ENCODE data around the gene FBXL17. TPM values are rescaled to one million over a fixed set of nuclear protein-coding genes. Genes with fewer than 3 reads are reported as not detected.

The FBXL17 gene
- total RNA-seq: 10 to 100 TPM in 1 of 2 donors, 1 to 10 TPM in 1; 7.2 to 14.1 TPM
- polyA plus RNA-seq: 1 to 10 TPM; 2.1 to 5.4 TPM

DNA sequence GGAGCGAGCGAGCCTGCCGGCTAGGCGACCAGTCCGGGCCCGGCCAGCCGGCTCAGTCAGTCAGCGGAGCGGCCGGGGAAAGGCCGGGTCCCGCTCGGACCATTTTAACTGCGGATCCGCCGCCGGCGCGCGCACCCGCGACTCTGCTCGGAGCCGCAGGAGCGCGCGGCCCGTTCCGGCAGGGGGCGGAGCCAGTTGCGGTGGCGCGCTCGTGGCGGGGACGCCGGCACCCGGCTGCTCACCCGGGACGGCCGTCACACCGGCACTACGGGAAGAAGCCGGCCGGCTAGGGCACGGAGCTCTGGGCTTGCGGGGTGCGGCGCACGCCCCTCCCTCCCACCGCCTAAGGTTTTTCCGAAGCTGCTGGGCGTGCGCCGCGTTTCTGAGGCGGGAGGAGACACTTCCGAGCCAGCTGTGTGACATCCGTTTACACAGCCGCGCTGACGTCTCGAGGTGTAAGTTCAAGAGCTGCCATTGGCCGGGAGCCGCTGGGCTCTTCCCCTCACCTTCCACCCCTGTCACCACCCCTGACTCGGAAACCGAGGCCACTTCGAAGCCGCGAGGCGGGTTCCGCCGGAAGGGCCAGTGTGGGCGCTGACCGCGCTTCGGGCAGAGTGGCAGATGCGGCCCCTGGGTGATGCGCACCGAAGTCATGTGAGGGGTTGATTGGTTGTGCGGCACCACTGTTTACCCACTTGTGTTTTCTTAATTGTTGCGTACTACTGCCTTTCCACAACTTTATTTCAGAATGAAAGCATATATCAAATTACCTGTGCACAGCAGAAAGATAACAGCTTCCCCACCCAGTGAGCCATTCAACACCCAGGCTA is at the start of gene FBXL17:
Gene FBXL17 (minus strand): TSS at position 145 of the 830 bp plus-strand sequence.
- Histone ChIP-seq H3K27ac (ENCODE audit: low read depth in 1 of 2, low read length in 2 of 2) (peak within 1 kb of the TSS; percentile 93 to 100), H3K27me3 (ENCODE audit: control insufficient read depth in 4 of 4, insufficient read depth in 4 of 4, low read length in 3 of 4) (no peaks in the 10 kb centered on the region), H3K4me1 (ENCODE audit: control insufficient read depth in 4 of 4, insufficient read depth in 4 of 4, low read length in 3 of 4) (peaks cover 2 to 25% (median 14%) of the 10 kb centered on the region in 4 donors), H3K9ac (ENCODE audit: low read depth in 1 of 2, low read length in 2 of 2) (peak within 1 kb of the TSS; percentile 89), H3K36me3 (ENCODE audit: control insufficient read depth in 4 of 4, insufficient read depth in 3 of 4, low read depth in 1 of 4, low read length in 3 of 4) (no peaks in the 10 kb centered on the region), H3K9me3 (ENCODE audit: control insufficient read depth in 4 of 4, low read length in 3 of 4) (no peaks in the 10 kb centered on the region), H3K4me3 (ENCODE audit: low read depth in 1 of 3, low read length in 3 of 3) (peak within 1 kb of the TSS; percentile 88 to 92 (median 89))
- TF ChIP-seq, protein P1, sequence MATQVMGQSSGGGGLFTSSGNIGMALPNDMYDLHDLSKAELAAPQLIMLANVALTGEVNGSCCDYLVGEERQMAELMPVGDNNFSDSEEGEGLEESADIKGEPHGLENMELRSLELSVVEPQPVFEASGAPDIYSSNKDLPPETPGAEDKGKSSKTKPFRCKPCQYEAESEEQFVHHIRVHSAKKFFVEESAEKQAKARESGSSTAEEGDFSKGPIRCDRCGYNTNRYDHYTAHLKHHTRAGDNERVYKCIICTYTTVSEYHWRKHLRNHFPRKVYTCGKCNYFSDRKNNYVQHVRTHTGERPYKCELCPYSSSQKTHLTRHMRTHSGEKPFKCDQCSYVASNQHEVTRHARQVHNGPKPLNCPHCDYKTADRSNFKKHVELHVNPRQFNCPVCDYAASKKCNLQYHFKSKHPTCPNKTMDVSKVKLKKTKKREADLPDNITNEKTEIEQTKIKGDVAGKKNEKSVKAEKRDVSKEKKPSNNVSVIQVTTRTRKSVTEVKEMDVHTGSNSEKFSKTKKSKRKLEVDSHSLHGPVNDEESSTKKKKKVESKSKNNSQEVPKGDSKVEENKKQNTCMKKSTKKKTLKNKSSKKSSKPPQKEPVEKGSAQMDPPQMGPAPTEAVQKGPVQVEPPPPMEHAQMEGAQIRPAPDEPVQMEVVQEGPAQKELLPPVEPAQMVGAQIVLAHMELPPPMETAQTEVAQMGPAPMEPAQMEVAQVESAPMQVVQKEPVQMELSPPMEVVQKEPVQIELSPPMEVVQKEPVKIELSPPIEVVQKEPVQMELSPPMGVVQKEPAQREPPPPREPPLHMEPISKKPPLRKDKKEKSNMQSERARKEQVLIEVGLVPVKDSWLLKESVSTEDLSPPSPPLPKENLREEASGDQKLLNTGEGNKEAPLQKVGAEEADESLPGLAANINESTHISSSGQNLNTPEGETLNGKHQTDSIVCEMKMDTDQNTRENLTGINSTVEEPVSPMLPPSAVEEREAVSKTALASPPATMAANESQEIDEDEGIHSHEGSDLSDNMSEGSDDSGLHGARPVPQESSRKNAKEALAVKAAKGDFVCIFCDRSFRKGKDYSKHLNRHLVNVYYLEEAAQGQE (IDR thresholded peaks at IDR 0.05): peak; percentile 75
- TF ChIP-seq, protein P2, sequence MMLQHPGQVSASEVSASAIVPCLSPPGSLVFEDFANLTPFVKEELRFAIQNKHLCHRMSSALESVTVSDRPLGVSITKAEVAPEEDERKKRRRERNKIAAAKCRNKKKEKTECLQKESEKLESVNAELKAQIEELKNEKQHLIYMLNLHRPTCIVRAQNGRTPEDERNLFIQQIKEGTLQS (IDR thresholded peaks at IDR 0.05): no peak
- TF ChIP-seq TAF1 (conservative IDR thresholded peaks at IDR 0.05) (peak; percentile 77), SP1 (IDR thresholded peaks at IDR 0.05) (peak; percentile 77), HNF4A (conservative IDR thresholded peaks at IDR 0.05) (peak; percentile 22 to 29), RXRA (IDR thresholded peaks at IDR 0.05) (peak; percentile 69 to 71), HNF4G (IDR thresholded peaks at IDR 0.05) (no peak), EGR1 (IDR thresholded peaks at IDR 0.05; ENCODE audit: low read depth in 2 of 2) (peak in 1 of 2 donors; percentile 62), RAD21 (IDR thresholded peaks at IDR 0.05) (no peak), YY1 (IDR thresholded peaks at IDR 0.05) (peak; percentile 86), GABPA (IDR thresholded peaks at IDR 0.05 in 1 of 2, conservative IDR thresholded peaks at IDR 0.05 in 1 of 2) (peak; percentile 65 to 93), NR2F2 (IDR thresholded peaks at IDR 0.05) (peak; percentile 96), FOXA2 (IDR thresholded peaks at IDR 0.05) (peak; percentile 53), JUND (IDR thresholded peaks at IDR 0.05) (peak; percentile 52 to 70), FOXA1 (IDR thresholded peaks at IDR 0.05) (no peak)
- TF ChIP-seq, protein P3, sequence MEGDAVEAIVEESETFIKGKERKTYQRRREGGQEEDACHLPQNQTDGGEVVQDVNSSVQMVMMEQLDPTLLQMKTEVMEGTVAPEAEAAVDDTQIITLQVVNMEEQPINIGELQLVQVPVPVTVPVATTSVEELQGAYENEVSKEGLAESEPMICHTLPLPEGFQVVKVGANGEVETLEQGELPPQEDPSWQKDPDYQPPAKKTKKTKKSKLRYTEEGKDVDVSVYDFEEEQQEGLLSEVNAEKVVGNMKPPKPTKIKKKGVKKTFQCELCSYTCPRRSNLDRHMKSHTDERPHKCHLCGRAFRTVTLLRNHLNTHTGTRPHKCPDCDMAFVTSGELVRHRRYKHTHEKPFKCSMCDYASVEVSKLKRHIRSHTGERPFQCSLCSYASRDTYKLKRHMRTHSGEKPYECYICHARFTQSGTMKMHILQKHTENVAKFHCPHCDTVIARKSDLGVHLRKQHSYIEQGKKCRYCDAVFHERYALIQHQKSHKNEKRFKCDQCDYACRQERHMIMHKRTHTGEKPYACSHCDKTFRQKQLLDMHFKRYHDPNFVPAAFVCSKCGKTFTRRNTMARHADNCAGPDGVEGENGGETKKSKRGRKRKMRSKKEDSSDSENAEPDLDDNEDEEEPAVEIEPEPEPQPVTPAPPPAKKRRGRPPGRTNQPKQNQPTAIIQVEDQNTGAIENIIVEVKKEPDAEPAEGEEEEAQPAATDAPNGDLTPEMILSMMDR (IDR thresholded peaks at IDR 0.05; ENCODE audit: low read depth, low read length, missing input control): no peak
- TF ChIP-seq, protein P4, sequence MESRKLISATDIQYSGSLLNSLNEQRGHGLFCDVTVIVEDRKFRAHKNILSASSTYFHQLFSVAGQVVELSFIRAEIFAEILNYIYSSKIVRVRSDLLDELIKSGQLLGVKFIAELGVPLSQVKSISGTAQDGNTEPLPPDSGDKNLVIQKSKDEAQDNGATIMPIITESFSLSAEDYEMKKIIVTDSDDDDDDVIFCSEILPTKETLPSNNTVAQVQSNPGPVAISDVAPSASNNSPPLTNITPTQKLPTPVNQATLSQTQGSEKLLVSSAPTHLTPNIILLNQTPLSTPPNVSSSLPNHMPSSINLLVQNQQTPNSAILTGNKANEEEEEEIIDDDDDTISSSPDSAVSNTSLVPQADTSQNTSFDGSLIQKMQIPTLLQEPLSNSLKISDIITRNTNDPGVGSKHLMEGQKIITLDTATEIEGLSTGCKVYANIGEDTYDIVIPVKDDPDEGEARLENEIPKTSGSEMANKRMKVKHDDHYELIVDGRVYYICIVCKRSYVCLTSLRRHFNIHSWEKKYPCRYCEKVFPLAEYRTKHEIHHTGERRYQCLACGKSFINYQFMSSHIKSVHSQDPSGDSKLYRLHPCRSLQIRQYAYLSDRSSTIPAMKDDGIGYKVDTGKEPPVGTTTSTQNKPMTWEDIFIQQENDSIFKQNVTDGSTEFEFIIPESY (IDR thresholded peaks at IDR 0.05): no peak
- TF ChIP-seq, protein P5, sequence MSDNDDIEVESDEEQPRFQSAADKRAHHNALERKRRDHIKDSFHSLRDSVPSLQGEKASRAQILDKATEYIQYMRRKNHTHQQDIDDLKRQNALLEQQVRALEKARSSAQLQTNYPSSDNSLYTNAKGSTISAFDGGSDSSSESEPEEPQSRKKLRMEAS (IDR thresholded peaks at IDR 0.05): peak; percentile 79
- WGBS: under 1% methylated on average over 82 of the region's 82 CpGs
- DNase-seq (ENCODE audit: low spot score): peak; percentile 87

Data from liver (tissue), 9 donors.